T-helper 22 cell (primary cell): Measurements from ENCODE around the gene RNASEH1.
"Not testable (repeated sequence)": the region's sequence is repeated elsewhere in the genome, so short reads cannot be mapped to it uniquely, and the experiment has no call there.

Experiments used
- DNase-seq: peaks from one replicate; pipeline ENCODE4 v3.0.0-alpha.2; 2020; ENCODE audit warnings: low read depth

The RNASEH1 gene

GRCh38 chr2:3589086-3589485 lies 31.0 kb upstream of the RNASEH1 start:
- DNase-seq: no peak

- no peak for DNase-seq
These were observed 30.0 kb upstream of the RNASEH1 start for GRCh38 chr2:3588084-3588483.

GRCh38 chr2:3587432-3587831 lies 29.3 kb upstream of the RNASEH1 start:
- no peak for DNase-seq

- DNase-seq: no peak
These were observed 28.9 kb upstream of the RNASEH1 start for GRCh38 chr2:3587021-3587420.

- no peak for DNase-seq
These were observed 28.1 kb upstream of the RNASEH1 start for GRCh38 chr2:3586220-3586619.

DNA sequence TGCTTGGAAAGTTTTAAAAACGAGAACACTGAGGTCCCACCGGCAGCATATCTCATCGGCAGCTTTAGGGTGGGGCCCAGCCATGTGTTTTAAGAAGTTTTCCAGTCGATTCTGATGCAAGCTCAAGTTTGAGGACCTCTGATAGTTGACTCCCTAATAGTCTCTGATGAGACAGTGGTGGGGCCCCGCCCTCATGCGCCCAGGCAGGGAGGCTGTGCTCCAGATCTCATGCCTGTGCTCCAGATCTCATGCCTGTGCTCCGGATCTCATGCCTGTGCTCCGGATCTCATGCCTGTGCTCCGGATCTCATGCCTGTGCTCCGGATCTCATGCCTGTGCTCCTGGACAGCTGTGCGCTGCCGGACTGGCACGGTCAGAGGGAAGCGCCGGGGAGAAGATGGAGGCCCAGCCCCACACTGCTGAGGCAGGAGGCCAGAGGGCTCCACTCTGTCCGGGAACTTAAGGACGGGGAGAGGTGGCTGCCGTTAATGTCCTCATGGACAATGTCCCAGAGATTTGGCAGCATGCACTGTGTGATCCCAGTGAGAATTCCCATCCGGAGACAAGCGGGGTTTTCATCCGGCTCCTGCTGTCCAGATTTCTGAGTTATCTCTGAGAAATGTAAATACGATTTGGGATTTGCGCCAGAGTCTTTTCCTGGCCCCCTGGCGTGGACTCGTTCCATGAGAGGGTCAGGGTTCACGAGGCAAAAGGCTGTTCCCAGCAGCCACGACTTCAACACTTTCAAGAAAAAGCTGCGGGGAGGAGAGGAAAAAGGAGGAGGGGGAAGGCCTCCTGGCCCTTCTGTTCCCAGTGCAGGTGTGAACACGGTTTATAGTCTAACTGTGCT lies 27.4 kb upstream of the RNASEH1 start:
- DNase-seq: no peak

GRCh38 chr2:3584608-3585260 lies 26.6 kb upstream of the RNASEH1 start:
- DNase-seq: no peak

DNA sequence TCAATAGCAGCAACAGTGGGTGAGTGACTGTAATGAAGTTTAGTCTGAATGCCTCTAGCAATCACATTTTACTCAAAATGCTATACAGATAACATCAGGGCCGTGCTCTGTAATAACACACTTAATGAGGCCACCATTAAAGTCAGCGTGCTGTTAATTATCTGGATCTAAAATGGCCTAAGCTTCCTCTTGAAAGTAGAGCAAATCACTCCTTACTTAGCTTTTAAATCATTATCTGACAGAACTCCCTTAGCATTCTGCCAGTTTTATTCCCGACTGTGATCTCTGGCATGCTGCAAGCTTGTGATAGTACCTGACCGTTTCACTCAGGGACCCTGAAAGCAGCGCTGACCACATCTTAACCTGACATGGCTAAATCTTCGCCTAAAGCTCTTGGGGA lies 25.9 kb upstream of the RNASEH1 start:
- no peak for DNase-seq

GRCh38 chr2:3581367-3582262 lies 23.5 kb upstream of the RNASEH1 start:
- DNase-seq: no peak

DNA sequence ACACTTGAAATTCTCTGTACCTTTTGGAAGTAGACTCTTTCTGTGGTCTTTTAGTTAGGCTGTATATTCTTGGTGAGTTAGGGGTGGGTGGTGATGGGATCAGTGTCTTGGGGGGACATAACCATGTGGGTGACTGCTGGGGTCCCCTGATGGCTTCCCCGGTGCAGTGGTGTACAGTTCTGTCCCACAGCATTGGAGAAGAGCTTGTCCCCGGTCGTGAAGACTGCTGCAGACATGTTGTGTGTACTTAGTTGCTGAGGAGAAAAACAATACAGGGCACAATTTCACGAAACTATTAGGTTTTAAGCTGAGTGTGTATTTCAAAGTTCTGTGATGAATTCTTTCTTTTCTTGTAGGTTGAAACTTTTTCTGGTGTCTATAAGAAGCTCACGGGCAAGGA lies 22.3 kb upstream of the RNASEH1 start:
- no peak for DNase-seq

DNA sequence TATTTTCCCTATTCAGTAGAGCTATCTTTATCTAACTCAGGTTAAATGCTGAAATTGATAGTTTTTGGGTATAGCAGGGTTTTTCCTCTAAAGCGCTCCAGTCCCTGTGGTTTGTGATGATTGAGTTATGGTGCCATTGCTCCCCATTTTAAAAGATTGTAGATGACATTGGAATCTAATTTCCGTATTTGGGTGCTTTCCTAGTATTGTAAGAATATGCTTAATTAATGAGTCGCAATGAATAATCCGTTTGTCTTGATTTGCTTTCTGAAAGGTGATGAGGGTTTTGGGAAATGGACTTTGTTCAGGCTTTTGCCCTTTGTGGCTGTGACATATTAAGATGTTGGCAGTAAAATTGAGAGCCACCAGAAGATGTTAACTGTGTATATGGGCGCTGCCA lies 20.9 kb upstream of the RNASEH1 start:
- DNase-seq: no peak

- not testable (repeated sequence) for DNase-seq
These were observed 18.1 kb upstream of the RNASEH1 start for GRCh38 chr2:3576263-3576630.

DNA sequence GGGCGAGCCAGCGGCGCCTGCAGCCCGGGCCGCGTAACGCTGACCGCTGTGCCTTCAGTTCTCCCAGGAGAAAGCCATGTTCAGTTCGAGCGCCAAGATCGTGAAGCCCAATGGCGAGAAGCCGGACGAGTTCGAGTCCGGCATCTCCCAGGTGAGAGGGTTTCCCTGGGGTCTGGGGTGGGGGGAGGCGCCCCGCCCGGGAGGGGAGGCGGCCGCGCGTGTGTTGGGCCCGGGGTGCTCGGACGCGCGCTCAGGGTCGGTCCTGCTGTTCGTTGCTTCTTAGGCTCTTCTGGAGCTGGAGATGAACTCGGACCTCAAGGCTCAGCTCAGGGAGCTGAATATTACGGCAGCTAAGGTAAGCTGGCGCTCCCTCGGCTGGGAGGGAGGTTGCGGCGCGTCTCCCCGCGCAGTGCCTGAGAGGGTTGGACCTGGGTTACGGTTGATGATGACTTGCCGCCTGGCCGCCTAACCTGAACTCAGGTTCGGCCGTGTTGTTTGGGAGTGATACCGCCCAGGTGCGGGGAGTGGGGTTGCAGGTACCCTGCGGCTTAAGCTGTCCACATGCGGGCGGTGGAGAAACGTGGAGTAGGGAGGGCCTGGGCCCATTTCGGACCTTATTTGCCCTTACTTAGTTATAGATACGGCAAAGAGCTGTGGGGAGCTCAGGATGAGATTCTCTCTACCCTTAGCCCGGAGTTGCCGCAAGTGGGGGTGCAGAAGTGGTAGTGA lies 17.6 kb upstream of the RNASEH1 start:
- no peak for DNase-seq

DNA sequence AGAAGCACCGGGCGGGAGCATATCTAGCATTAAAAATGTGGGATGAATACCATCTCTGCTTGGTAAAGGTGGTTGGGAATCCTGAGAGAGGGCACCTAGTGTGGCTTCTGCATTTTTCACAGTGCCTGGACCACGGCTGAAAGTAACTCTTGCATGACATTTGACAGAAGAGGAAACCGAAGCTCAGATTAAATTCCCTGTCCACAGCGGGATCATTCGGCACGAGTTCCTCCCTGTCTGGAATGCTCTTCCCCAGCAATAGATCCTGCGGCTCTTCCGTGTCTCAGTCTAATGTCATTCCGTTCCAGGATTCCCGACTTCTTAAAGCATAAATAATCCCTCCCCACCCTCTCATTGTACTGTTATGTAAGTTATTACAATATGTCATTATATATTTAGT lies 16.0 kb upstream of the RNASEH1 start:
- no peak for DNase-seq

GRCh38 chr2:3572620-3573019 lies 14.5 kb upstream of the RNASEH1 start:
- no peak for DNase-seq

DNA sequence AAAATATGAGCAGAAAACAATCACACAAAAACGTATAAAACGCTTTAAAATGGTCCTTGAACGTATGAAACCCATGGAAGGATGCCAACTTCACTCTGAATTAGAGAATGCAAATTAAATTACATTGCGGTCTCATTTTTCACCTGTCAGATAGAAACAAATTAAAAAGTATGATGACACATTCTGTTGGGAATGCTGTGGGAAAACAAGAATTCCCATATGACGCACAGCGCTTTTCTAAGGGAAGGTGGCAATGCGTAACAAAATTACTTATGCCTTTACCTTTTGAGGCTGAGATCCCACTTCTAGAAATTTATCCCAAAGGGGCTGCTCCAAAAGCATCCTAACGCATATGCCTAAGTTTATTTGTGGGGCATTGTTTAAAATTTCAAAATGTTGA lies 13.2 kb upstream of the RNASEH1 start:
- DNase-seq: no peak

DNA sequence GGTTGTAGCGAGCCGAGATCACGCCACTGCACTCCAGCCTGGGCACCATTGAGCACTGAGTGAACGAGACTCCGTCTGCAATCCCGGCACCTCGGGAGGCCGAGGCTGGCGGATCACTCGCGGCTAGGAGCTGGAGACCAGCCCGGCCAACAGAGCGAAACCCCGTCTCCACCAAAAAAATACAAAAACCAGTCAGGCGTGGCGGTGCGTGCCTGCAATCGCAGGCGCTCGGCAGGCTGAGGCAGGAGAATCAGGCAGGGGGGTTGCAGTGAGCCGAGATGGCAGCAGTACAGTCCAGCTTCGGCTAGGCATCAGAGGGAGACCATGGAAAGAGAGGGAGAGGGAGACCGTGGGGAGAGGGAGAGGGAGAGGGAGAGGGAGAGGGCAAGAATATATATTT lies 11.5 kb upstream of the RNASEH1 start:
- not testable (repeated sequence) for DNase-seq

- DNase-seq: no peak
These were observed 8.7 kb upstream of the RNASEH1 start for GRCh38 chr2:3566806-3567205.

DNA sequence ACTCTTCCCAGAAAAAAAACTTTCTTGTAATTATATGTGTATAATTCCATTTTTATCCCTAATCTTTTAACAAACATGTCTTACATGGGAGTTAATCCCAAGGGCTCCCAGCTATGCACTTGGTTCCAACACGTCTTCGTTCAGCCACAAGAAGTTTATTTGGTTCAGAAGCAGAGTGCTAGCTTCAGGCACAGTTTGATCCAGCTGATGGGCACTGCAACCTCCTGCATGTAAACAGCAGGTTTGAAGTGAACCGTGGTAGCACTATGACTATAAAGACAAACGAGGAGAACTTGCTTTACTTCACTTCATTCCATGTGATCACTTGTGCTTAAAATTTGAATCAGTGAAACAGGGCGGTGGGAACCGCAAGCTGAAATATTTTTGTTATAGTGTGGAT lies 7.0 kb upstream of the RNASEH1 start:
- DNase-seq: no peak

- DNase-seq: no peak
These were observed 5.4 kb upstream of the RNASEH1 start for GRCh38 chr2:3563521-3563976.

DNA sequence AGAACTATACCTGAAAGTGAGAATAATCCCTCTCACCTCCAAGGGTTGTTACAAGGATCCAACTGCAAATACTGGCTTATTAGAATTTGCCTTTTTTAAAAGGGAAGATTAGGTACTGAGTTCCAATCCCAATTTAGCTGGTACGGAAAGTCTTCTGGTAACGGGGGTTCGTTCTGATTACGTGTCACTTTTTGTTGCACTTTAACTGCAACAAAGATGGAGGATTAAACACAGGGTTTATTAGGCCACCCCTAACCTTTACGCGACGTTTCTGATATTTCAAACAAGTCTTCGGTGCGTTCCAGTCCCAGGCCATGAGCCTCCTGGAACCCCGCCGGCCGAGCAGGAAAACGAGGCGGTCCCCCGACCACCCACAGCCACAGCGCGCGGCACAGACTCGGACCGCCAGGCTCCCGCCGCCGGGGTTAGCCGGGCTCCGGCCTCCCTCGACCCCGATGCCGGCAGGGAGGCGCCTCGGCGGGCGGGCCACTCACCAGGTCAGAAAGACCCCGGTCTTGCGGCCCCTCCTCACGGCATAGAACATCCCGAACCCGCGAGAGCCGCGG lies 411 bp downstream of the RNASEH1 start:
- no peak for DNase-seq

- DNase-seq: no peak
These were observed 4.2 kb downstream of the RNASEH1 start for GRCh38 chr2:3553946-3554345.
